HG03196 (cell line): Measurements from ENCODE around the gene DOC2A.

Experiments
- ATAC-seq: cut with Tn5 transposase; IDR thresholded peaks from one replicate; pipeline ENCODE4 v1.9.1; 2021; ENCODE audit not compliant: unreplicated experiment

DOC2A gene

GRCh38 chr16:29990034-29990433, 20.8 kb downstream of the DOC2A start:
- ATAC-seq, result no peak

- no peak for ATAC-seq
These were observed 21.5 kb downstream of the DOC2A start for GRCh38 chr16:29989111-29989858.

- no peak for ATAC-seq
These were observed 22.3 kb downstream of the DOC2A start for GRCh38 chr16:29988346-29989075.

- ATAC-seq, result no peak
These were observed 23.3 kb downstream of the DOC2A start for GRCh38 chr16:29987371-29988085.

- no peak for ATAC-seq
These were observed 23.9 kb downstream of the DOC2A start for GRCh38 chr16:29986931-29987330.

- ATAC-seq, result no peak
These were observed 24.6 kb downstream of the DOC2A start for GRCh38 chr16:29986231-29986630.

GRCh38 chr16:29985271-29985811, 25.5 kb downstream of the DOC2A start:
- ATAC-seq, result no peak

- no peak for ATAC-seq
These were observed 26.1 kb downstream of the DOC2A start for GRCh38 chr16:29984764-29985147.

- no peak for ATAC-seq
These were observed 26.6 kb downstream of the DOC2A start for GRCh38 chr16:29984137-29984763.

- no peak for ATAC-seq
These were observed 27.2 kb downstream of the DOC2A start for GRCh38 chr16:29983420-29984136.

GRCh38 chr16:29982560-29983419, 28.0 kb downstream of the DOC2A start:
- ATAC-seq, result no peak

- no peak for ATAC-seq
These were observed 32.1 kb downstream of the DOC2A start for GRCh38 chr16:29978564-29979270.

- ATAC-seq, result no peak
These were observed 32.7 kb downstream of the DOC2A start for GRCh38 chr16:29978081-29978480.

- ATAC-seq, result no peak
These were observed 33.6 kb downstream of the DOC2A start for GRCh38 chr16:29977063-29977825.

GRCh38 chr16:29975811-29976511, 34.9 kb downstream of the DOC2A start:
- ATAC-seq, result no peak

GRCh38 chr16:29975134-29975538, 35.7 kb downstream of the DOC2A start:
- ATAC-seq, result no peak

- peak; percentile 1 for ATAC-seq
These were observed 36.3 kb downstream of the DOC2A start for GRCh38 chr16:29974291-29975133.
